22Rv1 (cell line): ENCODE measurements around the gene GATA6.

Experiments used
- CTCF ChIP-seq: fragments of 450-650 bp; IDR thresholded peaks from 2 replicates; pipeline ENCODE4 v1.5.1; 2017; ENCODE audit warnings: mild to moderate bottlenecking
- ZFX ChIP-seq: fragments of 450-650 bp; IDR thresholded peaks from 2 replicates; pipeline ENCODE4 v1.6.1; 2017; ENCODE audit warnings: antibody characterized with exemption, borderline replicate concordance

GRCh38 chr18:22173928-22174301, 4.5 kb downstream of the GATA6 start:
- no peak for TF ChIP-seq CTCF
- no peak for TF ChIP-seq ZFX
